ENCODE results near the gene MXRA8.
A peak's percentile ranks its signal among the peaks of the same experiment; 100 is the strongest.

Gene MXRA8

GRCh38 chr1:1306070-1306660 lies 52.2 kb downstream of the MXRA8 start:
- DNase-seq = no peak

GRCh38 chr1:1305300-1306069 lies 52.9 kb downstream of the MXRA8 start:
- DNase-seq = peak in 1 of 3 experiments; percentile 9

GRCh38 chr1:1304331-1305299 lies 53.7 kb downstream of the MXRA8 start:
- DNase-seq = peak; percentile 62 to 80 (median 65)

GRCh38 chr1:1303736-1304135 lies 54.6 kb downstream of the MXRA8 start:
- no peak for DNase-seq

GRCh38 chr1:1302951-1303509 lies 55.3 kb downstream of the MXRA8 start:
- no peak for DNase-seq
